ENCODE data around the gene STK16. TPM values are rescaled to one million over a fixed set of nuclear protein-coding genes. Genes with fewer than 3 reads are reported as not detected.

The STK16 gene
- total RNA-seq = 11.2 and 17.3 TPM in 2 replicates

GRCh38 chr2:219245148-219245898 is at the start of gene STK16, which contains the start of gene GLB1L:
Gene STK16, plus strand, starts transcription at chr2:219245479. Its CDS starts 521 bp downstream, at chr2:219246000.
Gene GLB1L, minus strand, starts transcription at chr2:219245444. Its CDS starts 1,871 bp downstream, at chr2:219243573.

DNA sequence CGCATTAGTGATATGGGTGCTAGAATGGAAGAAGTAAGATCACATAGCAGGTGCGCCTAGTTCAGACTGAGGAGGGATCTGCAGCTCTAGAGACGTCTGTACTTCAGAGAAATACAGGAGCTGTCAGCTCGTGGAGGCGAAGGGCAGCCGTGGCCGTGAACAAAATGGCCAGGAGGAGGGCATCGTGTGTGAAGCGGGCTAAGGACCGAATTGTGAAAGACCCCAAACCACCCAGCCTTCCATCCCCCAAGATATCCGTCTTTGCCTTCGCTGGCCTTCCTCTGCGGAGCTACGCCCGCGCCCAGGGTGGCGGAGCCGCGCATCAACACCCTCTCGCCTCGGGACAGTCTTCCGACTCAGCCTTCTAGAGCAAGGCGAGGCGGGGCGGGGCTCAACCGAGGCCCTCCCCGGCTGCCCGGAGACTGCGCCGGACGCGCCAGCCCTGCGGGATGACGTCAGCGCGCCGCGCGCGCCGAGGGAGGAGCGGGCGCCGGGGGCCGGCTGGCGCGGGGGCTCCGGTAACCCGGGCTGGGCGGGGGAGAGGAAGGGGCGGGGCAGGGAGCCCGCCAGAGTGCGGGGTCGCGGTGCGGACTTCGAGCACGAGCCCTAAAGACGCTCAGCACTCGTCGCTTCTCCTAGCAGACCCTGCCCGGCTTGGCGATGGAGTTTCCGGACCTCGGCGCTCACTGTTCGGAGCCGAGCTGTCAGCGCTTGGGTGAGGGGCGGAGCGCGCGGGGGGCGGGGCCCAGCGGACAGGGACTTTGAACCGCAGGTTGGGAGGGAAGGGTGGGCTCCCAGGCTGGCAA is 38.7 kb upstream of the STK16 start, which contains the start of gene ZFAND2B:
ZFAND2B (plus strand) TSS at position 455 of the 806 bp plus-strand sequence; CDS start at position 661, 206 bp downstream.

GRCh38 chr2:219218732-219219701 is 26.3 kb upstream of the STK16 start, which contains the start of gene ABCB6:
Gene ABCB6, minus strand, starts transcription at chr2:219218958. Its CDS starts 285 bp downstream, at chr2:219218673.

GRCh38 chr2:219229305-219230058 is 15.8 kb upstream of the STK16 start, which contains the start of the genes ANKZF1 and ATG9A:
Gene ANKZF1, plus strand, starts transcription at chr2:219229806. Its CDS starts 452 bp downstream, at chr2:219230258.
Gene ATG9A, minus strand, starts transcription at chr2:219229636. Its CDS starts 1,612 bp downstream, at chr2:219228024.

DNA sequence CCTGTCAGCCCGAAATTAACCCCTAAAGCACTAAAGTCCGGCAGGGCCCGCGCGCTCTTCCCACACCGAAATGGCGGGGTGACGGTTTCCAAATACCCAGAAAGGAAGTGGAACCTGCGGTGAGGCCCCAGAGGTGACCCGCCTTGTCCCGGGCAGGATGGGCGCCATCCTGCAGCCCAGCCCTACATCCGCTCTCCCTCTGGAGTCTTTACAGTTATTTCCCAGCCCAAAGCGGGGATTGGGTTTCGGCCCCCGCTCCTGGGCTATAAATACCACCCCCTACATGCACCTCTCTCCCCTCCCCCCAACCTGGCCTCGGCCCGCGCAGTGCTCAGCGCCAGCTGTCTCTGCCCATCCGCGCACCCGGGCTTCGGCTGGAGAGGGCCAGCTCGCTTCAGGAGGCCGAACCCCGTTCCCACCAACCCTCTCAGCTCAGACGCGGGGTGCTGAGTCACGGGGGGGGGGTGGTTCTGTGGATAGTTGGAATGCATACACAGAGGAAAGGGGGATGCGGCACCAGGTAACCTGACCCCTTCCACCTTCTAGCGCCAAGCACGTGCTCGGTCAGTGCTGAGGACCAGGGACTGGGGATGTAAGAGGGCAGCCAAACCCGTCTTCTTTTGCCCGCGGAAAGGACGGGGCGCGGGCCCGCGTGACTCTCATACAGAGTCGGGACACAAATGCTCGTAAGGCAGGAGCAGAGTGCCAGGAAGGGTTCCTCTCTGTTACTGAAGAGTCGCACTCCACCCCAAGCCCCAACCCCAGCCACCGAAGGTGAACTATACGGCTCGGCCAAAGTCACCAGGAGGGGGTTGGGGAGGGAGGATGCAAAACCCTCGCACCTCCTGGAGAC is 7.8 kb downstream of the STK16 start, which contains the start of gene TUBA4B:
TUBA4B (plus strand) TSS at position 344 of the 853 bp plus-strand sequence; CDS start at position 509, 165 bp downstream.

GRCh38 chr2:219253753-219254589 is 8.7 kb downstream of the STK16 start, which contains the start of gene TUBA4A:
Gene TUBA4A, minus strand, starts transcription at chr2:219253918. Its CDS starts 60 bp downstream, at chr2:219253858.

GRCh38 chr2:219279151-219279915 is 34.1 kb downstream of the STK16 start, which contains the start of gene DNAJB2:
Gene DNAJB2, plus strand, starts transcription at chr2:219279366. Its CDS starts 468 bp downstream, at chr2:219279834.

Other genes with a start within 250 kb of the STK16 start
- gene CFAP65, start 204.0 kb upstream of the STK16 start, total RNA-seq = not detected in 2 replicates
- under 0.01 TPM in 1 of 2 replicates, not detected in the other for gene IHH, start 184.6 kb upstream of the STK16 start, total RNA-seq
- gene NHEJ1, start 84.7 kb upstream of the STK16 start, total RNA-seq = 13.5 and 21.2 TPM in 2 replicates
- 0.16 TPM in 1 of 2 replicates, not detected in the other for gene SLC23A3, start 75.5 kb upstream of the STK16 start, total RNA-seq
- 16.1 and 32.9 TPM in 2 replicates for gene CNPPD1, start 68.6 kb upstream of the STK16 start, total RNA-seq
- 49.9 and 67.9 TPM in 2 replicates for gene RETREG2, start 67.2 kb upstream of the STK16 start, total RNA-seq
- 17.0 and 32.6 TPM in 2 replicates for gene ZFAND2B, start 38.7 kb upstream of the STK16 start, total RNA-seq
- gene ABCB6, start 26.5 kb upstream of the STK16 start, total RNA-seq = 39.9 and 46.0 TPM in 2 replicates
- gene ATG9A, start 15.8 kb upstream of the STK16 start, total RNA-seq = 57.6 and 109 TPM in 2 replicates
- gene ANKZF1, start 15.7 kb upstream of the STK16 start, total RNA-seq = 45.8 and 58.7 TPM in 2 replicates
- 4.7 and 14.8 TPM in 2 replicates for gene GLB1L, start within 50 bp of the STK16 start, total RNA-seq
- not detected in 2 replicates for gene TUBA4B, start 7.8 kb downstream of the STK16 start, total RNA-seq
- gene TUBA4A, start 8.4 kb downstream of the STK16 start, total RNA-seq = 16.4 and 39.2 TPM in 2 replicates
- 32.9 and 35.3 TPM in 2 replicates for gene DNAJB2, start 33.9 kb downstream of the STK16 start, total RNA-seq
- gene PTPRN, start 63.9 kb downstream of the STK16 start, total RNA-seq = 0.36 and 1.9 TPM in 2 replicates
- not detected in 2 replicates for gene RESP18, start 87.3 kb downstream of the STK16 start, total RNA-seq
- gene DNPEP, start 142.4 kb downstream of the STK16 start, total RNA-seq = 78.3 and 89.3 TPM in 2 replicates
- 0.32 TPM in 1 of 2 replicates, not detected in the other for gene DES, start 172.9 kb downstream of the STK16 start, total RNA-seq
- gene SPEG, start 189.4 kb downstream of the STK16 start, total RNA-seq = 5.2 and 6.8 TPM in 2 replicates